Spleen (tissue), 11 donors: Measurements from ENCODE around the gene DECR2. TPM values are rescaled to one million over a fixed set of nuclear protein-coding genes. Genes with fewer than 3 reads are reported as not detected.
"Not testable (repeated sequence)": the region's sequence is repeated elsewhere in the genome, so short reads cannot be mapped to it uniquely, and the experiment has no call there.

Source experiments
- DNase-seq: peaks from one replicate; pipeline ENCODE4 v3.0.0-alpha.2; 2020
- H3K27ac ChIP-seq, 8 donors: fragments of 200-600 bp; sonication (generic) in 7 of 8; 1 replicate in 4 of 8; 2 replicates in 4 of 8; pipeline versions ENCODE4 v1.5.0 to v1.8.0; 2016 to 2021; ENCODE audit warnings: inconsistent platforms in 4 of 8, mild to moderate bottlenecking in 4 of 8, moderate library complexity in 1 of 8
- H3K27me3 ChIP-seq, 7 donors: fragments of 200-600 bp; sonication (generic) in 6 of 7; replicated peaks in 1 of 7; 1 replicate in 4 of 7; 2 replicates in 3 of 7; pipeline versions ENCODE4 v1.5.0 to v1.8.0; 2016 to 2021; ENCODE audit warnings: inconsistent platforms in 3 of 7, mild to moderate bottlenecking in 1 of 7
- H3K36me3 ChIP-seq, 6 donors: fragments of 200-600 bp; sonication (generic) in 5 of 6; 1 replicate in 4 of 6; 2 replicates in 2 of 6; pipeline versions ENCODE4 v1.5.0 to v1.8.0; 2016 to 2021; ENCODE audit warnings: inconsistent platforms in 2 of 6
- H3K4me1 ChIP-seq, 6 donors: fragments of 200-600 bp; sonication (generic) in 5 of 6; 1 replicate in 3 of 6; 2 replicates in 3 of 6; pipeline versions ENCODE4 v1.5.0 to v1.8.0; 2016 to 2021; ENCODE audit warnings: inconsistent platforms in 3 of 6
- H3K4me3 ChIP-seq, 8 donors: fragments of 200-600 bp; sonication (generic) in 7 of 8; 1 replicate in 4 of 8; 2 replicates in 4 of 8; pipeline versions ENCODE4 v1.5.0 to v1.8.0; 2016 to 2021; ENCODE audit warnings: inconsistent platforms in 4 of 8, mild to moderate bottlenecking in 4 of 8, moderate library complexity in 2 of 8
- H3K9me3 ChIP-seq, 8 donors: fragments of 200-600 bp; sonication (generic) in 7 of 8; 1 replicate in 4 of 8; 2 replicates in 4 of 8; pipeline versions ENCODE4 v1.5.0 to v1.8.0; 2016 to 2021; ENCODE audit warnings: inconsistent platforms in 4 of 8
- POLR2A ChIP-seq, 3 donors: fragments of 450-650 bp; IDR thresholded peaks; one replicate each; pipeline ENCODE4 v1.5.1; 2017; ENCODE audit warnings: antibody characterized with exemption in 3 of 3, mild to moderate bottlenecking in 1 of 3
- POLR2AphosphoS5 ChIP-seq, 3 donors: sonication (generic); formaldehyde crosslinking; IDR thresholded peaks; one replicate each; pipeline ENCODE4 v1.5.1; 2017; ENCODE audit warnings: antibody characterized with exemption in 3 of 3
- WGBS, 5 donors: extraction: QIAGEN DNeasy Blood & Tissue Kit in 3 of 5; methylation state at CpG; one replicate each; pipeline versions ENCODE4 v1.1.5 to v1.1.7; 2013 to 2018; 5-methylcytosine and 5-hydroxymethylcytosine counted together
- intact Hi-C: fragments of 100-400 bp; cut with DNase I; formaldehyde crosslinking; loops from one replicate; pipeline ENCODE4 v1.15.0; 2023; ENCODE audit warnings: low total_unique reads
- polyA plus RNA-seq, 3 donors: library from polyadenylated mRNA; stranded (reverse); fragments of 200-250 nt; gene quantifications; one replicate each; pipeline ENCODE4 v1.2.1, GENCODE V29; 2013
- total RNA-seq, 7 donors: library from RNA; depleted of rRNA in 3 of 7; stranded (reverse); fragments of >200 nt in 3 of 7; fragmentation: NEBNext Ultra II Directional in 4 of 7; extraction: Animal tissue kit (Norgen Biotek cat#: 25700) in 4 of 7; gene quantifications; one replicate each; pipeline versions ENCODE4 v1.1.0 to v1.2.1, GENCODE V29; 2016 to 2021
- TF ChIP-seq, protein P1 (sequence below), 11 experiments: fragments of 200-600 bp in 7 of 11; fragments of 450-650 bp in 4 of 11; sonication (generic) in 4 of 11; IDR thresholded peaks in 8 of 11; conservative IDR thresholded peaks in 3 of 11; 1 replicate in 7 of 11; 2 replicates in 4 of 11; pipeline versions ENCODE4 v1.4.0 to v1.8.0; 2016 to 2021; ENCODE audit warnings: antibody characterized with exemption in 11 of 11, inconsistent platforms in 4 of 11, mild to moderate bottlenecking in 1 of 11
- donor health status: healthy with polysubstance abuse.
- donor health status: DM: no; HTN: no; CAD: no; lungs with moderate emphysema.
- donor health status: DM: no; HTN: no; CAD: no.
- donor health status: Bipolar disorder and iron deficiency.
- donor health status: healthy.
- donor health status: DM: no; HTN: no; CAD: no.
- donor health status: DM: yes; HTN: yes; CAD: no.

The DECR2 gene
- total and polyA plus RNA-seq, 10 donors = 8.9 to 19.5 (median 12.0) TPM

DNA sequence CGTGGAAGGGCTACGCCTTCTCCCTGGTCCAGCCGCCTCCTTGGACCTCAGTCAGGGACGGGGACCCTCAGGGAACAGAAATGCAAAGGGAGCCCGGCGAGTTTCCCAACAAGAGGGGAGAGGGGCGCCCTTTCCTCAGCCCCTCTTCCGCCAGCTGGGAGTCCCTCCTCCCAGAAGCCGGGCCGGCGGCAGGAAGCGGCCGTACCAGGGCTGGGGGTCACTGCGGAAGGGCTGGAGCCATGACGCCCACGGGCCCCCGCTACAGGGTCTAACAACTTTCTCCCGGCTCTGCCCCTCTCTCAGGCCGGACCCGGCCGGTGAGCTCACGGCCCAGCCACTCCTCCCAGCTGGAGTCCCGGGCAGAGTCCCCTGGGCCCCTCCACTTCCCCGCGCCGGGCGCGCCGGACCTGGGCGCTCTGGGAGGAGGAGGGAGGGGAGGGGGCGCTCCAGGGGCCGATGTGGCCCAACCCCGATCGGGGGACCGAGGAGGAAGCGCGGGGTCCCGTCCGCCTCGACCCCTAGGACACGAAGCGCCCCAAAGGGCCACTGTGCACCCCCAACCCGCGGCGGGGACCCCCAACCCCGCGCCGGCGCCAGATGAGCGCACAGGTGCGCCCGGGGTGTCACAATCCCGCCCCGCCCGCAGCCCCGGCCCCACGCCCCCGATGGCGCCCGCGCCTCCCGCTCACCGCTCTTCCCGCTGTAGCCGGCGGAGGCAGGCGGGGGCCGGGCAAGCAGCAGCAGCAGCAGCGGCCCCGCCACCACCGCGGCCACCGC, 20.5 kb upstream of the DECR2 start:
- peak overlapping the region; percentile 27 to 92 (median 82) for H3K27ac ChIP-seq
- intact Hi-C loops = no loop called here

DNA sequence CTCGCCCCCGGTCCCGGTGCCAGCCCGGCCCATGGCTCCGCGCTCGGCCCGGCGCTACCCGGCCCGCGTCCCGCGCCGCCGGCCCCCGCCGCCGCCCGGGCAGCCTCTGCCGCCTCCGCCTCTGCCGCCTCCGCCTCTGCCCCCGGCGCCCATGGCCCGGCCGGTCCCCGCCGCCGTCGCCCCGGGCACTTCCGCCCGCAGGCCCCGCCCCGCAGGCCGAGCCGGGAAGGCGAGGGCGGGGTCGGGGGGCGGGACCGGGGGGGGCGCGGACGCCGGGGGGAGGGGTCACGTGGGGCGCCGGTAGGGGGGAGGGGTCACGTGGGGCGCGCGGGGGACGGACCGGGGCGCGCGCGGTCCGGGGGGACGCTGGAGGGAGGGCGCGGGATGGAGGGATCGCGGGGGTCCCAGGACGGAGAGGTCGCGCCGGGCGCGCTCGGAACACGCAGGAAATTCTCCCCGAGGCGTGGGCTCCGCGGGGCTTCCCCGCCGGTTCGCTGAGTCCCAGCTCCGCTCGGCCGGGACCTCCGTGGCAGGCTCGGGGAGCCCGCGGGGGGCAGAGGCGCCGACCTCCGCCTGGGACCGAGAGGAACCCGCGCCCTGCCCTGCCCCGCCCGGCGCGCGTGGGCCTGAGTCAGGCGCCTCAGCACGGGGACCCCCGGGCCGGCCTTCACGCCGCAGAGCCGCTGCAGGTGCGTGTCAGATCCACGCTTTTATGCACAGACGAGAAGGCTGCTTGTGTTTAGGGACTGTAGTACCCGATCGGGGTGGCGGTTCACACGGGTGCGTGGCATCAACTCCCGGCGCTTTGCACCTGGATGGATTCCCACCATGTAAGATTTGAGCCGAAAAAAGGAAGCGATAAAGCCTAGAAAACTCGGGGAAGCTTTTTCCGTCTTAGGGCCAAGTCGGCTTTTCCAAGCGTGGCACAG, 19.6 kb upstream of the DECR2 start, which contains the start of gene PGAP6:
TSS of gene PGAP6 (minus strand) at position 190 of the 929 bp plus-strand sequence. CDS start at position 33, 157 bp downstream.
- 0 to 1% (median 0%) methylated on average over 14 to 123 of the region's 123 CpGs for WGBS, 5 donors
- peak within 1 kb of the TSS; percentile 86 to 100 (median 96) for H3K4me3 ChIP-seq
- intact Hi-C loops = no loop called here
- DNase-seq = peak; percentile 93
- H3K27me3 ChIP-seq = no peaks in the 10 kb centered on the region
- H3K36me3 ChIP-seq = peaks cover 0 to 9% (median 7%) of the 10 kb centered on the region in 6 donors
- TF ChIP-seq, protein P1, sequence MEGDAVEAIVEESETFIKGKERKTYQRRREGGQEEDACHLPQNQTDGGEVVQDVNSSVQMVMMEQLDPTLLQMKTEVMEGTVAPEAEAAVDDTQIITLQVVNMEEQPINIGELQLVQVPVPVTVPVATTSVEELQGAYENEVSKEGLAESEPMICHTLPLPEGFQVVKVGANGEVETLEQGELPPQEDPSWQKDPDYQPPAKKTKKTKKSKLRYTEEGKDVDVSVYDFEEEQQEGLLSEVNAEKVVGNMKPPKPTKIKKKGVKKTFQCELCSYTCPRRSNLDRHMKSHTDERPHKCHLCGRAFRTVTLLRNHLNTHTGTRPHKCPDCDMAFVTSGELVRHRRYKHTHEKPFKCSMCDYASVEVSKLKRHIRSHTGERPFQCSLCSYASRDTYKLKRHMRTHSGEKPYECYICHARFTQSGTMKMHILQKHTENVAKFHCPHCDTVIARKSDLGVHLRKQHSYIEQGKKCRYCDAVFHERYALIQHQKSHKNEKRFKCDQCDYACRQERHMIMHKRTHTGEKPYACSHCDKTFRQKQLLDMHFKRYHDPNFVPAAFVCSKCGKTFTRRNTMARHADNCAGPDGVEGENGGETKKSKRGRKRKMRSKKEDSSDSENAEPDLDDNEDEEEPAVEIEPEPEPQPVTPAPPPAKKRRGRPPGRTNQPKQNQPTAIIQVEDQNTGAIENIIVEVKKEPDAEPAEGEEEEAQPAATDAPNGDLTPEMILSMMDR (IDR thresholded peaks at IDR 0.05 in 8 of 11, conservative IDR thresholded peaks at IDR 0.05 in 3 of 11) = no peak
- TF ChIP-seq POLR2AphosphoS5 (IDR thresholded peaks at IDR 0.05) (peak; percentile 78 to 80 (median 79)), POLR2A (IDR thresholded peaks at IDR 0.05) (no peak)
- H3K9me3 ChIP-seq = no peaks in the 10 kb centered on the region
- H3K4me1 ChIP-seq = peaks cover 17 to 68% (median 49%) of the 10 kb centered on the region in 6 donors
- peak within 1 kb of the TSS; percentile 59 to 92 (median 86) for H3K27ac ChIP-seq

More for the DNA sequence above, 20.5 kb upstream of the DECR2 start:
- Histone ChIP-seq H3K9me3 (no peaks in the 10 kb centered on the region), H3K4me1 (peaks cover 17 to 66% (median 49%) of the 10 kb centered on the region in 6 donors), H3K27me3 (no peaks in the 10 kb centered on the region), H3K4me3 (peak overlapping the region; percentile 86 to 100 (median 96)), H3K36me3 (peaks cover 0 to 17% (median 15%) of the 10 kb centered on the region in 6 donors)
- no peak for TF ChIP-seq POLR2A (IDR thresholded peaks at IDR 0.05)
- peak in 1 of 3 donors; percentile 34 for TF ChIP-seq POLR2AphosphoS5 (IDR thresholded peaks at IDR 0.05)
- DNase-seq = peak; percentile 92
- 0 to 2% (median 0%) methylated on average over 8 to 73 of the region's 73 CpGs for WGBS, 5 donors

GRCh38 chr16:383326-384051, 18.2 kb upstream of the DECR2 start:
- Histone ChIP-seq H3K4me1 (peaks cover 17 to 68% (median 49%) of the 10 kb centered on the region in 6 donors), H3K27ac (peak overlapping the region; percentile 49 to 92 (median 86)), H3K27me3 (no peaks in the 10 kb centered on the region), H3K4me3 (peak overlapping the region; percentile 80 to 100 (median 96)), H3K9me3 (no peaks in the 10 kb centered on the region), H3K36me3 (no peaks in the 10 kb centered on the region)
- intact Hi-C loops = no loop called here
- DNase-seq = peak; percentile 88
- TF ChIP-seq, protein P1 (IDR thresholded peaks at IDR 0.05 in 8 of 11, conservative IDR thresholded peaks at IDR 0.05 in 3 of 11) = peak in 1 of 11 experiments; percentile 10
- TF ChIP-seq POLR2AphosphoS5 (IDR thresholded peaks at IDR 0.05) (peak in 2 of 3 donors; percentile 72 to 81), POLR2A (IDR thresholded peaks at IDR 0.05) (no peak)
- WGBS, 5 donors = 14 to 32% (median 18%) methylated on average over 29 to 33 of the region's 33 CpGs

GRCh38 chr16:386641-387156, 15.0 kb upstream of the DECR2 start:
- TF ChIP-seq, protein P1 (IDR thresholded peaks at IDR 0.05 in 8 of 11, conservative IDR thresholded peaks at IDR 0.05 in 3 of 11) = no peak
- TF ChIP-seq POLR2A (IDR thresholded peaks at IDR 0.05) = no peak
- TF ChIP-seq POLR2AphosphoS5 (IDR thresholded peaks at IDR 0.05) = no peak
- intact Hi-C loops = no loop called here
- peak; percentile 64 for DNase-seq

DNA sequence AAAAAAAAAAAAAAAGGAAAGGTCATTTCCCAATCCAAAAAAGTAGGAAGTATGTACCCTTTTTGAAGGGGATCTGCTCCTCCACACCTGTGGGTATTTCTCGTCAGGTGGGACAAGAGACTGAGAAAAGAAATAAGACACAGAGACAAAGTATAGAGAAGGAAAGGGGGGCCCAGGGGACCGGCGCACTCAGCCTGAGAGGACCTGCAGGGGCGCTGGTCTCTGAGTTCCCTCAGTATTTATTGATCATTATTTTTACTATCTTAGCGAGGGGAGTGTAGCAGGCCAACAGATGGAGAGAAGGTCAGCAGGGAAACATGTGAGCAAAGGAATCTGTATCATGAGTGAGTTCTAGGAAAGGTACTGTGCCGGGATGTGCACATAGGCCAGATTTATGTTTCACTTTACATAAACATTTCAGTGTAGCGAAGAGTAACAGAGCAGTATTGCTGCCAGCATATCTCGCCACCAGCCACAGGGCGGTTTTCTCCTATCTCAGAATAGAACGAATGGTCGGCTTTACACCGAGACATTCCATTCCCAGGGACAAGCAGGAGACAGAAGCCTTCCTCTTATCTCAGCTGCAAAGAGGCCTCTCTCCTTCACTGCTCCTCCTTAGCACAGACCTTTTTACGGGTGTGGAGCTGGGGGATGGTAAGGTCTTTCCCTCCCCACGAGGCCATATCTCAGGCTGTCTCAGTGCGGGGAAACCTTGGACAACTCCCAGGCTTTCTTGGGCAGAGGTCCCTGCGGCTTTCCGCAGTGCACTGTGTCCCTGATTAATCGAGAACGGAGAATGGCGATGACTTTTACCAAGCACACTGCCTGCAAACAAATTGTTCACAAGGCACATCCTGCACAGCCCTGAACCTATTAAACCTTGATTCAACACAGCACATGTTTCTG, 13.7 kb upstream of the DECR2 start:
- peaks cover 8 to 39% (median 17%) of the 10 kb centered on the region in 6 donors for H3K4me1 ChIP-seq
- intact Hi-C loops, H3K4me3 ChIP-seq, H3K9me3 ChIP-seq, H3K27me3 ChIP-seq, H3K36me3 ChIP-seq, H3K27ac ChIP-seq: not testable (repeated sequence)
- DNase-seq = peak; percentile 55
- 71 to 89% (median 79%) methylated on average over 20 of the region's 20 CpGs for WGBS, 5 donors

More at GRCh38 chr16:386641-387156, 15.0 kb upstream of the DECR2 start:
- Histone ChIP-seq H3K4me3 (no peak overlapping the region), H3K4me1 (peaks cover 11 to 41% (median 25%) of the 10 kb centered on the region in 6 donors), H3K9me3 (peaks cover 0 to under 1% (median 0%) of the 10 kb centered on the region in 8 donors), H3K36me3 (no peaks in the 10 kb centered on the region), H3K27me3 (no peaks in the 10 kb centered on the region), H3K27ac (no peak overlapping the region)
- WGBS, 5 donors = 78 to 89% (median 86%) methylated on average over 19 of the region's 19 CpGs
